GM23338 (cell line): ENCODE data around the gene HIF1AN. TPM values are rescaled to one million over a fixed set of nuclear protein-coding genes. Genes with fewer than 3 reads are reported as not detected.
A peak's percentile ranks its signal among the peaks of the same experiment; 100 is the strongest.

Experiments used
- ATAC-seq: fragments of 200-7000 bp; cut with Tn5 transposase; 3 replicates; pipeline ENCODE4 v1.9.1; 2020
- DNase-seq: peaks from one replicate; pipeline ENCODE4 v3.0.0-alpha.2; 2015; ENCODE audit warnings: low spot score
- H2AFZ ChIP-seq: fragments of 200-600 bp; sonication (generic); 2 replicates; pipeline ENCODE4 v1.8.0; 2016; ENCODE audit warnings: antibody characterized with exemption, mild to moderate bottlenecking, moderate library complexity
- H3F3A ChIP-seq: fragments of 200-600 bp; sonication (generic); replicated peaks from 2 replicates; pipeline ENCODE4 v1.8.0; 2017; ENCODE audit warnings: antibody characterized with exemption, mixed run types, low read depth
- H3K27ac ChIP-seq: fragments of 200-600 bp; sonication (generic); 2 replicates; pipeline ENCODE4 v1.6.1; 2016; ENCODE audit warnings: low read depth
- H3K27me3 ChIP-seq: fragments of 200-600 bp; sonication (generic); 2 replicates; pipeline ENCODE4 v1.8.0; 2016; ENCODE audit warnings: mild to moderate bottlenecking, mixed run types, moderate library complexity; ENCODE audit not compliant: insufficient read depth
- H3K36me3 ChIP-seq: fragments of 200-600 bp; sonication (generic); 2 replicates; pipeline ENCODE4 v1.8.0; 2016; ENCODE audit warnings: mild to moderate bottlenecking; ENCODE audit not compliant: insufficient read depth
- H3K4me1 ChIP-seq: fragments of 200-600 bp; sonication (generic); 2 replicates; pipeline ENCODE4 v1.8.0; 2016; ENCODE audit warnings: mild to moderate bottlenecking, moderate library complexity; ENCODE audit not compliant: insufficient read depth
- H3K4me2 ChIP-seq: fragments of 200-600 bp; sonication (generic); 2 replicates; pipeline ENCODE4 v1.7.1; 2017; ENCODE audit warnings: mixed run types
- H3K4me3 ChIP-seq: fragments of 200-600 bp; sonication (generic); 2 replicates; pipeline ENCODE4 v1.6.1; 2016; ENCODE audit warnings: mixed run types
- H3K79me2 ChIP-seq: fragments of 200-600 bp; sonication (generic); replicated peaks from 2 replicates; pipeline ENCODE4 v1.8.0; 2017; ENCODE audit warnings: mild to moderate bottlenecking; ENCODE audit not compliant: insufficient read depth
- H3K9me2 ChIP-seq: fragments of 200-600 bp; sonication (generic); 2 replicates; pipeline ENCODE4 v1.8.0; 2017; ENCODE audit not compliant: insufficient read depth
- H4K20me1 ChIP-seq: fragments of 200-600 bp; sonication (generic); replicated peaks from 2 replicates; pipeline ENCODE4 v1.8.0; 2017; ENCODE audit warnings: mild to moderate bottlenecking; ENCODE audit not compliant: insufficient read depth
- H3K27ac Mint-ChIP-seq: 2 replicates; pipeline ENCODE4 v1.8.0; 2020; ENCODE audit warnings: inconsistent platforms, mild to moderate bottlenecking, moderate library complexity, mixed read lengths
- H3K27me3 Mint-ChIP-seq: 3 replicates; pipeline ENCODE4 v1.8.0; 2022; ENCODE audit warnings: low read depth, mild to moderate bottlenecking, moderate library complexity, mixed read lengths, inconsistent platforms; ENCODE audit not compliant: insufficient read depth, poor library complexity
- H3K36me3 Mint-ChIP-seq: 3 replicates; pipeline ENCODE4 v1.8.0; 2021; ENCODE audit warnings: low read depth, mild to moderate bottlenecking, inconsistent platforms, moderate library complexity, mixed read lengths
- H3K4me1 Mint-ChIP-seq: 3 replicates; pipeline ENCODE4 v1.8.0; 2020; ENCODE audit warnings: mild to moderate bottlenecking, inconsistent platforms, mixed read lengths
- H3K4me3 Mint-ChIP-seq: 3 replicates; pipeline ENCODE4 v1.8.0; 2021; ENCODE audit warnings: moderate library complexity, mild to moderate bottlenecking, inconsistent platforms, mixed read lengths
- H3K9me3 Mint-ChIP-seq: 3 replicates; pipeline ENCODE4 v1.8.0; 2020; ENCODE audit warnings: moderate library complexity, mild to moderate bottlenecking, inconsistent platforms, mixed read lengths
- CREB1 ChIP-seq: fragments of 250-450 bp; sonication (Bioruptor Pico); IDR thresholded peaks from 2 replicates; pipeline ENCODE4 v1.5.0; 2020; ENCODE audit warnings: low read depth, mild to moderate bottlenecking, moderate library complexity
- CTCF ChIP-seq, 2 experiments: fragments of 200-600 bp in 1 of 2; sonication (generic) in 1 of 2; conservative IDR thresholded peaks; 2 replicates each; pipeline versions ENCODE4 v1.5.1 to v1.6.1; 2016 to 2017; ENCODE audit warnings: antibody characterized with exemption in 2 of 2, low read depth in 2 of 2, mild to moderate bottlenecking in 2 of 2, moderate library complexity in 1 of 2
- ETS1 ChIP-seq: IDR thresholded peaks from 2 replicates; pipeline ENCODE4 v1.6.1; 2016; ENCODE audit warnings: antibody characterized with exemption
- EZH2 ChIP-seq: fragments of 200-600 bp; sonication (generic); IDR thresholded peaks from one replicate; pipeline ENCODE4 v1.8.0; 2017; ENCODE audit warnings: antibody characterized with exemption, mild to moderate bottlenecking, low read depth; ENCODE audit not compliant: unreplicated experiment
- JUNB ChIP-seq: IDR thresholded peaks from one replicate; pipeline ENCODE4 v1.6.1; 2016; ENCODE audit warnings: antibody characterized with exemption; ENCODE audit not compliant: unreplicated experiment
- REST ChIP-seq: IDR thresholded peaks from one replicate; pipeline ENCODE4 v1.6.1; 2018; ENCODE audit warnings: antibody characterized with exemption; ENCODE audit not compliant: unreplicated experiment
- STAT1 ChIP-seq: IDR thresholded peaks from one replicate; pipeline ENCODE4 v1.6.1; 2016; ENCODE audit warnings: antibody characterized with exemption; ENCODE audit not compliant: unreplicated experiment
- ZNF114 ChIP-seq: fragments of 250-450 bp; sonication (Bioruptor Pico); IDR thresholded peaks from 2 replicates; pipeline ENCODE4 v1.5.0; 2020; ENCODE audit warnings: mild to moderate bottlenecking, moderate library complexity
- polyA plus RNA-seq: library from polyadenylated mRNA; unstranded; fragments of >200 nt; fragmentation: Nextera tagmentation; extraction: Ambion mirVana; gene quantifications from 2 replicates; pipeline ENCODE4 v1.2.1, GENCODE V29; 2016
- total RNA-seq: library from RNA; depleted of rRNA; stranded (reverse); fragments of >200 nt; shearing (Covaris generic); gene quantifications from 2 replicates; pipeline ENCODE4 v1.2.3, GENCODE V29; 2014

Gene HIF1AN
- total and polyA plus RNA-seq, 2 experiments from 2014 or later = 9.9 to 26.3 TPM

- TF ChIP-seq REST (no peak), ETS1 (no peak), STAT1 (no peak), CREB1 (CRISPR knock-in tag) (no peak), ZNF114 (CRISPR knock-in tag) (no peak)
Observed at GRCh38 chr10:100524206-100524605, 11.5 kb upstream of the HIF1AN start (continued).

- Mint-ChIP-seq H3K4me1 (peaks cover 4% of the 10 kb centered on the region; the same call in 2 of the 3 replicates), H3K27ac (no peak overlapping the region), H3K9me3 (no peaks in the 10 kb centered on the region), H3K27me3 (peaks cover 9% of the 10 kb centered on the region), H3K4me3 (no peak overlapping the region), H3K36me3 (peaks cover 31% of the 10 kb centered on the region)
- peaks cover 10% of the 10 kb centered on the region; the same call in 1 of the 2 replicates for H3K36me3 ChIP-seq
- no peak for ATAC-seq
- 0 out of 2 replicates have a peak, but pooled peaks cover 4% of the 10 kb centered on the region for H3F3A ChIP-seq
- no peak overlapping the region for H2AFZ ChIP-seq
- no peaks in the 10 kb centered on the region for H3K9me2 ChIP-seq
- H4K20me1 ChIP-seq = peaks cover 5% of the 10 kb centered on the region; the same call in 1 of the 2 replicates
- peaks cover 10% of the 10 kb centered on the region for H3K4me1 ChIP-seq
- H3K79me2 ChIP-seq = peaks cover 18% of the 10 kb centered on the region
- no peak for DNase-seq
- no peak overlapping the region for H3K4me3 ChIP-seq
- peaks cover 18% of the 10 kb centered on the region for H3K27me3 ChIP-seq
- no peak overlapping the region for H3K4me2 ChIP-seq
- H3K27ac ChIP-seq = no peak overlapping the region
- no peak for TF ChIP-seq JUNB
- TF ChIP-seq REST = no peak
- no peak for TF ChIP-seq EZH2
- 0 out of 4 replicates have a peak, but pooled peaks of 1 of the 2 experiments have one; percentile 26 for TF ChIP-seq CTCF (conservative IDR thresholded peaks at IDR 0.05; ENCODE audit: low read depth in 2 of 2)
Observed at GRCh38 chr10:100524638-100525037, 11.1 kb upstream of the HIF1AN start.
